ENCODE data around the gene ZNF202.

- TF ChIP-seq CTCF (IDR thresholded peaks at IDR 0.05): no peak
- no peak for TF ChIP-seq POLR2A (IDR thresholded peaks at IDR 0.05)
- no peak for TF ChIP-seq EP300 (IDR thresholded peaks at IDR 0.05)
Observed at GRCh38 chr11:123702696-123703095, 38.8 kb downstream of the ZNF202 start.

All from upper lobe of left lung (tissue), 4 donors.